OCI-LY3 (cell line): Measurements from ENCODE around the gene CAPRIN2.

ENCODE experiments used
- CTCF ChIP-seq: fragments of 200-600, 300-600 bp; sonication (generic); IDR thresholded peaks from 2 replicates; pipeline ENCODE4 v1.5.1; 2014; ENCODE audit warnings: antibody characterized with exemption, low read length, low read depth
- EZH2phosphoT487 ChIP-seq: fragments of 200-600 bp; shearing (Covaris generic); IDR thresholded peaks from 2 replicates; pipeline ENCODE4 v1.6.1; 2018; ENCODE audit warnings: antibody characterized with exemption, mixed run types, low read depth

GRCh38 chr12:30730011-30730410 is 24.7 kb downstream of the CAPRIN2 start:
- no peak for TF ChIP-seq CTCF
- no peak for TF ChIP-seq EZH2phosphoT487
